Astrocyte (in vitro differentiated cells and primary cell): ENCODE measurements around the gene IFNGR2.

Experiments used
- EZH2 ChIP-seq: IDR thresholded peaks from 2 replicates; pipeline ENCODE4 v1.6.1; 2012; ENCODE audit warnings: mild to moderate bottlenecking, low read length, inconsistent platforms; ENCODE audit not compliant: insufficient read depth
- TF ChIP-seq, protein P1 (sequence below): IDR thresholded peaks from 2 replicates; pipeline ENCODE4 v1.5.1; 2011; ENCODE audit warnings: low read depth, mild to moderate bottlenecking, inconsistent platforms, low read length, moderate library complexity; ENCODE audit not compliant: insufficient read depth

- no peak for TF ChIP-seq EZH2
- TF ChIP-seq, protein P1, sequence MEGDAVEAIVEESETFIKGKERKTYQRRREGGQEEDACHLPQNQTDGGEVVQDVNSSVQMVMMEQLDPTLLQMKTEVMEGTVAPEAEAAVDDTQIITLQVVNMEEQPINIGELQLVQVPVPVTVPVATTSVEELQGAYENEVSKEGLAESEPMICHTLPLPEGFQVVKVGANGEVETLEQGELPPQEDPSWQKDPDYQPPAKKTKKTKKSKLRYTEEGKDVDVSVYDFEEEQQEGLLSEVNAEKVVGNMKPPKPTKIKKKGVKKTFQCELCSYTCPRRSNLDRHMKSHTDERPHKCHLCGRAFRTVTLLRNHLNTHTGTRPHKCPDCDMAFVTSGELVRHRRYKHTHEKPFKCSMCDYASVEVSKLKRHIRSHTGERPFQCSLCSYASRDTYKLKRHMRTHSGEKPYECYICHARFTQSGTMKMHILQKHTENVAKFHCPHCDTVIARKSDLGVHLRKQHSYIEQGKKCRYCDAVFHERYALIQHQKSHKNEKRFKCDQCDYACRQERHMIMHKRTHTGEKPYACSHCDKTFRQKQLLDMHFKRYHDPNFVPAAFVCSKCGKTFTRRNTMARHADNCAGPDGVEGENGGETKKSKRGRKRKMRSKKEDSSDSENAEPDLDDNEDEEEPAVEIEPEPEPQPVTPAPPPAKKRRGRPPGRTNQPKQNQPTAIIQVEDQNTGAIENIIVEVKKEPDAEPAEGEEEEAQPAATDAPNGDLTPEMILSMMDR, result no peak
These were observed 9.8 kb downstream of the IFNGR2 start for GRCh38 chr21:33412832-33413519.
